GM18519 (cell line): ENCODE results near the gene PCDHGB1.
A peak's percentile ranks its signal among the peaks of the same experiment; 100 is the strongest.
"Not testable (repeated sequence)": the region's sequence is repeated elsewhere in the genome, so short reads cannot be mapped to it uniquely, and the experiment has no call there.

ENCODE experiments used
- ATAC-seq: cut with Tn5 transposase; IDR thresholded peaks from one replicate; pipeline ENCODE4 v1.9.1; 2021; ENCODE audit warnings: mild to moderate bottlenecking, moderate library complexity; ENCODE audit not compliant: unreplicated experiment, low FRiP score

The PCDHGB1 gene

GRCh38 chr5:141375444-141376155 lies 25.7 kb downstream of the PCDHGB1 start:
- ATAC-seq, result not testable (repeated sequence)

GRCh38 chr5:141382469-141383294 lies 32.8 kb downstream of the PCDHGB1 start, which contains the start of gene PCDHGA7:
Gene PCDHGA7, plus strand, starts transcription at chr5:141382742. Its CDS starts 158 bp downstream, at chr5:141382900.
- no peak for ATAC-seq

- no peak for ATAC-seq
These were observed 33.4 kb downstream of the PCDHGB1 start for GRCh38 chr5:141383345-141383744.

- no peak for ATAC-seq
These were observed 34.8 kb downstream of the PCDHGB1 start for GRCh38 chr5:141384471-141385267.

GRCh38 chr5:141387557-141388311 lies 37.8 kb downstream of the PCDHGB1 start, which contains the start of gene PCDHGB4:
Gene PCDHGB4, plus strand, starts transcription at chr5:141387698. Its CDS starts 187 bp downstream, at chr5:141387885.
- ATAC-seq, result not testable (repeated sequence)

- ATAC-seq, result no peak
These were observed 38.8 kb downstream of the PCDHGB1 start for GRCh38 chr5:141388661-141389060.

- ATAC-seq, result no peak
These were observed 39.5 kb downstream of the PCDHGB1 start for GRCh38 chr5:141389153-141390042.

- no peak for ATAC-seq
These were observed 42.7 kb downstream of the PCDHGB1 start, which contains the start of gene PCDHGA8 for GRCh38 chr5:141392429-141393198. Gene PCDHGA8, plus strand, starts transcription at chr5:141392633. Its CDS starts 181 bp downstream, at chr5:141392814.

GRCh38 chr5:141393267-141393666 lies 43.4 kb downstream of the PCDHGB1 start:
- no peak for ATAC-seq

GRCh38 chr5:141394401-141395187 lies 44.7 kb downstream of the PCDHGB1 start:
- not testable (repeated sequence) for ATAC-seq

- peak; percentile 92 for ATAC-seq
These were observed 48.1 kb downstream of the PCDHGB1 start, which contains the start of gene PCDHGB5 for GRCh38 chr5:141397756-141398551. Gene PCDHGB5, plus strand, starts transcription at chr5:141397947. Its CDS starts 181 bp downstream, at chr5:141398128.

- no peak for ATAC-seq
These were observed 48.7 kb downstream of the PCDHGB1 start for GRCh38 chr5:141398608-141399007.

- ATAC-seq, result no peak
These were observed 49.8 kb downstream of the PCDHGB1 start for GRCh38 chr5:141399555-141400258.
